B cell (primary cell): ENCODE data around the gene CPA2.

Experiments used
- CTCF ChIP-seq: fragments of 200-600 bp; IDR thresholded peaks from one replicate; pipeline ENCODE4 v1.8.0; 2022; ENCODE audit warnings: antibody characterized with exemption, mild to moderate bottlenecking
- EZH2 ChIP-seq: IDR thresholded peaks from 2 replicates; pipeline ENCODE4 v1.6.1; 2012; ENCODE audit warnings: borderline replicate concordance, low read depth, mild to moderate bottlenecking, moderate library complexity, low read length; ENCODE audit not compliant: insufficient read depth, poor library complexity, severe bottlenecking

DNA sequence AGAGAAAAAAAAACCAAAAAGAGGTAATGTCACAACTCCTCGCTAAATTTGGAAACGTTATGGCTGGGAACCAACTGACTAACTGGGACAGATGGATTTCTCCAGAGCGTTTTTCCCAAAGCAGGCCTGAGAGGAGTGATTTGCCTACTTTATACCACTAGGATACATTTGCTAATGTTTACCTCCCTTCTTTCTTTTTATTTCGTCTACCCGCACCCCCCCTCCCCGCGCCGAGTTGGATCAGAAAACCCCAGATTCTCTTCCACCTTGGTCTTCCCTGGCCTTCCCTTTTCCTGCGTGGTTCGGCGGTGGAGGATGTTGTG is 7.2 kb downstream of the CPA2 start:
- TF ChIP-seq EZH2, result no peak
- TF ChIP-seq CTCF, result no peak
